ENCODE data around the gene TIMP3.
"Not testable (repeated sequence)": the region's sequence is repeated elsewhere in the genome, so short reads cannot be mapped to it uniquely, and the experiment has no call there.

The TIMP3 gene

DNA sequence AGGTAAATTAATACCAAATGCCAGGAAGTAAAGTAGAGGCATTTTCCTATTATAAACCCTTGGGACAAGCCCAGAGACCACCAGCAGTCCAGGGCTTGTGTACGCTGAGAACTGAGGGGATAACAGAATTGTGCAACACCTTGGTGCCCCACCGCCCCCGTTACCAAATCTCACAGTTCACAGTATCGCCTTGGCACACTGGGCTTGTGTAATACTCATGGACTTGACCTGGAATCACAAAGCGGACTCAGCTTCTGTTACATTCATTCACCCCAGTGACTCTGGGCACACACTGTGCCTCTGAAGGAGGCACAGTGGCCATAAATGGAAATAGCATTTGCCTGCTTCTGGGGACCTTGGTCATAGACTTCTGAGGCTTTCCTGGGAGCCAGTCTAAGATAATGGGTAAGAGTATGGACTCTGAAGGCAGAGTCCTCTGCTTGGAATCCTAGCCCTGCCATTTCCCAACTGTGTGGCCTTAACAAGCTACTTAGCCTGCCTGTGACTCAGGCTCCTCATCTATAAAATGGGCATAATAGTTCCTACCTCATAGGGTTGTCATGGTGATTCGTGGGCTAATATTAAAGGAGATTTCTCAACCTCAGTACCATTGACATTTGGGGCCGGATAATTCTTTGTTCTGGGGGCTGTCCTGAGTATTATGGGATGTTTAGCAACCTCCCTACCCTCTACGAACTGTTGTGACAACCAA is 53.7 kb downstream of the TIMP3 start:
- DNase-seq (ENCODE audit: low spot score): no peak

DNA sequence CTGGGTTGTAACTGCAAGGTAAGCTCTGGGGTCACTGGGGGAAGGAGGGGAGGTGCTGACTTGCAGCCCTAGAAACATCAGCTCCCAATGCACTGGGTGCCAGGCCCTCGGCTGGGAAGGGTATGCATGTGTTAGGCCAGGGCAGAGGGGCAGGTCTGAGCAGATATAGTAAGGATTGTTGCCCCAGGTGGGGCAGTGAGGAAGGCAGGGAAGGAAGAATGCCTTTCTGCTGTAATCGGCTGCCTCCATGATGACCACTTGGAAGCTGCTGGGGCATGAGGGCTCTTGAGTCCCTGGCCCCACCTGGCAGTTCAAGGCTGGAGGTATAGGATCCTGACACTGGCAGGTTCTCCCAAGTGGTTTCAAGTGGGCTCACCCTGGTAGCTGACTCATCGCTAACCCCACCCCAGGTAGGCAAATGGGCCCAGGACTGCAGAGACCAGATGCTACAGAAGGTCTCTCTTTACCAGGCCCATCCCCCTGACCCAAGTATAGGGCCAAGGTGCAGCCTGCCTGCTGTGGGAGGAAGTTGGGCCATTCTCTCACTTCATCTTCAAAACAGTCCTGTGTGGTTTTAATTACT is 56.7 kb downstream of the TIMP3 start:
- no peak for DNase-seq (ENCODE audit: low spot score)

DNA sequence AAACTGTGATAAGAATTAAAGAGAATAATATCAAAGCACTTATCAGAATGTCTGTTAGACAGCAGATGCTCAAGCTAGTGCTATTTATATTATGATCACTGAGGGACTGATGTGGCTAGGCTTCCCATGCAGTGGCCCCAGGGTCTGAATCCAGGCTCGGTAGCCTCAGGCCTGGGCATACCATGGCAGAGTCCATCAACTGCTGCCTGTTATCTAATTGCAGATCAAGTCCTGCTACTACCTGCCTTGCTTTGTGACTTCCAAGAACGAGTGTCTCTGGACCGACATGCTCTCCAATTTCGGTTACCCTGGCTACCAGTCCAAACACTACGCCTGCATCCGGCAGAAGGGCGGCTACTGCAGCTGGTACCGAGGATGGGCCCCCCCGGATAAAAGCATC is 57.5 kb downstream of the TIMP3 start:
- DNase-seq (ENCODE audit: low spot score): no peak

DNA sequence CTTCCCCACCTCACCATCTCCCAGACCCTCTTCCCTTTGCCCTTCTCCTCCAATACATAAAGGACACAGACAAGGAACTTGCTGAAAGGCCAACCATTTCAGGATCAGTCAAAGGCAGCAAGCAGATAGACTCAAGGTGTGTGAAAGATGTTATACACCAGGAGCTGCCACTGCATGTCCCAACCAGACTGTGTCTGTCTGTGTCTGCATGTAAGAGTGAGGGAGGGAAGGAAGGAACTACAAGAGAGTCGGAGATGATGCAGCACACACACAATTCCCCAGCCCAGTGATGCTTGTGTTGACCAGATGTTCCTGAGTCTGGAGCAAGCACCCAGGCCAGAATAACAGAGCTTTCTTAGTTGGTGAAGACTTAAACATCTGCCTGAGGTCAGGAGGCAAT is 58.2 kb downstream of the TIMP3 start:
- no peak for DNase-seq (ENCODE audit: low spot score)

GRCh38 chr22:32861330-32861729 is 59.8 kb downstream of the TIMP3 start:
- DNase-seq (ENCODE audit: low spot score): no peak

DNA sequence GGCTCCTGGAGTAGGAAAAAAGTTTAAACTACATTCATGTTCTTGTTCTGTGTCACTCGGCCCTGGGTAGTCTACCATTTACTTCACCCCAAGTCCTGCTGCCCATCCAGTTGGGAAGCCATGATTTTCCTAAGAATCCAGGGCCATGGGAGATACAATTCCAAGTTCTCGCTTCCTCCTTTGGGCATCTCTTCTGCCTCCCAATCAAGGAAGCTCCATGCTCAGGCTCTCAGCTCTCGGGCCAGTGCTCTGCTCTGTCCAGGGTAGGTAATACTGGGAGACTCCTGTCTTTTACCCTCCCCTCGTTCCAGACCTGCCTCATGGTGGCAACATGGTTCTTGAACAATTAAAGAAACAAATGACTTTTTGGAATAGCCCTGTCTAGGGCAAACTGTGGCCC is 60.6 kb downstream of the TIMP3 start:
- no peak for DNase-seq (ENCODE audit: low spot score)

DNA sequence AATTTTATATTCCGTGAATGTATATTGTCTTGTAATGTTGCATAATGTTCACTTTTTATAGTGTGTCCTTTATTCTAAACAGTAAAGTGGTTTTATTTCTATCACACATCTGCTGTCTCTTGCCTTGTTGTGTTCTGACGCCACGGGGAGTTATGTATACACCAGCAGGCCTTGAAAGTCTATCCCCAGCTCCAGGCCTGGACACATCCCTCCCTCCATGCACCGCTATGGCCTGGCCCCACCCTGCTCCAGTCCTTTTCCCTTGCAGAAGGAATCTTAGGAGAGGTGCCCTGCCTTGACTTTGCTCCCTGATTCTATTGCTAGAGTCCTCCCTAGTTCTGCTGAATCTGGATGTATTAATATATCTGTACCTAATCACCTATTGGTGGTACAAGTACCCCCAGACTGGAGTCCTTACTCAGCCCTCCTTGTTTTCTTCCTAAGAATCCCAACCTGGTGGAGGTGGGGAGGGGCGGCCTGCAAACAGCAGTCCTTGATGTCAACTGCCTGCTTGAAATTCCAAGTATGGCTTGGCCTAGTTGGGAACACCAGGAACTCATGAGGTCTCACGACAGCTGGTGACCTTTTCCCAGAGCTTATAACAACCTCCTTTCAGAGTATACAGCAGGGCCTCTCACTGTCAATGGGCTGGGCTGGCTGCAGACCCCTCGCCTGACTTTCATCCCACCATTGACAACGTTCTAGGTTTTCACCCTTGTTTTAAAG is 61.6 kb downstream of the TIMP3 start:
- no peak for DNase-seq (ENCODE audit: low spot score)

- DNase-seq (ENCODE audit: low spot score): no peak
Observed at GRCh38 chr22:32864041-32864440, 62.5 kb downstream of the TIMP3 start.

DNA sequence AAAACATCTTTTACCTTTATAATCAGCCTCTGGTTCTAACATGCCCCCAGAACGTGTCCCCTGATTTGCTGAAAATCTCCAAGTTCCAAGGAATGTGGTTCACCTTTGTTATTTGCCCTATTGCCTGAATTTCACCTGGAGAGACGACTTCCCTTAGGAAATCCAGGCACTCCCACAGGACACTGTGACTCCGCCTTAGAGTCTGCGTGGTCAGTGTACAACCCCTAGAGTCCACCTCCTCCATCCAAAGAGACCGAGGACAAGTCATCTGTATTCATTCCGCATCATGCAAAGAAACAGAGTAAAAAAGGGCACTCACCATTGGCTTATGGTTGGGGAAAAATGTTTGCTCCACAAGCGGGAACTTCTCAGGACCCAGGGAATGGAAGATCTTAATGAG is 63.1 kb downstream of the TIMP3 start:
- no peak for DNase-seq (ENCODE audit: low spot score)

DNA sequence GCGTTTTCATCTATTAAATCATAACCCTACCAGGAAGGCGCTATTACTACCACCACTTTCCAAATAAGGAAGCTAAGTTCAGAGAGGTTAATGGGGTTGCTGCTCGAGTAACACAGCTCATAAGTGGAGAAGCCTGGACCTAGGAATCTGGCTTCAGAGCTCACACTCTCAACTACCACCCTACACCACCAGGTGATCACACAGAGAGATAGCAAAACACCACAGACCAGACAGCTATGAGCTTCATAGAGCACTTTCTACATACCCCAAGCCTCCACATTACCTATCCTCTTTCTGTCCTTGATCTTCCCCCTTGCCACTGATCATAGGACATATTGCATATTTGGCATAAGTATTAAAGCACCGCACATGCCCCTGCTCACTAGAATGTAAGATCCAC is 65.4 kb downstream of the TIMP3 start:
- no peak for DNase-seq (ENCODE audit: low spot score)

- no peak for DNase-seq (ENCODE audit: low spot score)
Observed at GRCh38 chr22:32868946-32869345, 67.4 kb downstream of the TIMP3 start.

GRCh38 chr22:32870474-32870873 is 69.0 kb downstream of the TIMP3 start:
- DNase-seq (ENCODE audit: low spot score): no peak

DNA sequence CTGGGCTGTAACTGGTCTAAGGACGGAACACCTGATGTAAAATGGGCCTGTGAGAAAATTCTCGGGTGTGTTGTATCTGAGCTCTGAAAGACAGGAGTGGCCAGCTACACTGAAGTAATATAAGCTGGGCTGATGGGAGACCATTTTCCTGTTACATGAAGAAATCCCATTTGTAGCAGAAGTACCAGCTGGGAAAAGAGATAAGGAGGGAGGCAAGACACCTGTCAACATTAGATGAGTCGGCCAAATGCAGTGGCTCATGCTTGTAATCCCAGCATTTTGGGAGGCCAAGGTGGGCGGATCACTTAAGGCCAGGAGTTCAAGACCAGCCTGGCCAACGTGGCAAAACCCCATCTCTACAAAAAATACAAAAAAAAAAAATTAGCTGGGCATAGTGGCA is 72.1 kb downstream of the TIMP3 start:
- not testable (repeated sequence) for DNase-seq (ENCODE audit: low spot score)

- no peak for DNase-seq (ENCODE audit: low spot score)
Observed at GRCh38 chr22:32874385-32874784, 72.9 kb downstream of the TIMP3 start.

DNA sequence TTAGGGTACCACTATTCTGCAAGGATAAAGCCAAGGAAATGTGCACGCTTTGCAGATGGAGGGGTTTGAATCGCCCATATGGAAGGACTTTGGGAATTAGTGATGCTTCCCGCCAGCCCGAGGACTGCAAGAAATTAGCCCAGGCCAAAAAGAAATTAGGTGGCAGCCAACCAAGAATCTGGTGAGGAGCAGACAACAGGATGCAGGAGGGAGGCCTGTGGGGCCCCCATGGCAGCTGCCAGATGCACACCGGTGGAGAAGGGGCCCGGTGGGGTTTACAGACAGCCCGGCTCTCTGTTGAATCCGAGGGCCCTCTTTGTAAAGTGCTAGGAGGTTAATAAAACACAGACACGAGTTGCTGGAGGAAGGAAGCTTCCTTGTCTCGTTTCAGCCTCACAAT is 73.5 kb downstream of the TIMP3 start:
- DNase-seq (ENCODE audit: low spot score): no peak

DNA sequence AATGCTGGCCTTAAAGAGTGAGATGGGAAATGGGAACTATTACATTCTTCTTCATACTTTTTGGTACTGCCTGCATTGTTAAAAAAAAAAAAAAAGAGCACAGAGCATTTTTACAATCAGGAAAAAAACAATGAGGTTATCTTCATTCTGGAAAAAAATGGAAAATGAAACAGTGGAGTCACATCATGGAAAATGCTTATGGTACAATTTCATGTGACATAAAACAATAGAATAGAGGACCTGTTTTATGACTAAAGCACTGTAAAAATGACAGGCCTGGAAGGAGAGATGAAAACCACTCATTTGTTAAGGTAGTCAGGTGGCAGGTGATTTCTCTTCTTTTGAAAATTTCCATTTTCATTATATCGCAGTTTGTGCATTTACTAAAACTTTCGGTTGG is 75.0 kb downstream of the TIMP3 start:
- DNase-seq (ENCODE audit: low spot score): no peak

DNA sequence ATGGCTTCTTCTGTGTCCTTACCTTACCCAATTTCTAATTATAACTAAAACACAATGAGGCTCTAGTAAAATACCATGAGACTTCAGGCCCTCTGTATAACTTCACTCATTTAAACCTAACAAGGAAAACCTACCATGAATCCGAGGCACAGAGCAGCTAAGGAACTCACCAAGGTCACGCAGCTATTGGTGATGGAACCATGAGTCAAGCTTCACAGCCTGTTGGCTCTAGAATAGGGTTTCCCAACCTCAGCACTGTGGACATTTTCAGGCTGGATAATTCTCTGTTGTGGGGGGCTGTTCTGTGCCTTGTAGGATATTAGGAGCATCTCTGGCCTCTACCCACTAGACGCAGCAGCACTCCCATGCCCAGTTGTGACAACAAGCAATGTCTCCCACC is 75.7 kb downstream of the TIMP3 start:
- no peak for DNase-seq (ENCODE audit: low spot score)

- DNase-seq (ENCODE audit: low spot score): no peak
Observed at GRCh38 chr22:32879550-32879949, 78.0 kb downstream of the TIMP3 start.

GRCh38 chr22:32880061-32880460 is 78.6 kb downstream of the TIMP3 start:
- no peak for DNase-seq (ENCODE audit: low spot score)

GRCh38 chr22:32880505-32880892 is 79.0 kb downstream of the TIMP3 start:
- DNase-seq (ENCODE audit: low spot score): no peak

GRCh38 chr22:32880893-32881596 is 79.5 kb downstream of the TIMP3 start:
- no peak for DNase-seq (ENCODE audit: low spot score)

DNA sequence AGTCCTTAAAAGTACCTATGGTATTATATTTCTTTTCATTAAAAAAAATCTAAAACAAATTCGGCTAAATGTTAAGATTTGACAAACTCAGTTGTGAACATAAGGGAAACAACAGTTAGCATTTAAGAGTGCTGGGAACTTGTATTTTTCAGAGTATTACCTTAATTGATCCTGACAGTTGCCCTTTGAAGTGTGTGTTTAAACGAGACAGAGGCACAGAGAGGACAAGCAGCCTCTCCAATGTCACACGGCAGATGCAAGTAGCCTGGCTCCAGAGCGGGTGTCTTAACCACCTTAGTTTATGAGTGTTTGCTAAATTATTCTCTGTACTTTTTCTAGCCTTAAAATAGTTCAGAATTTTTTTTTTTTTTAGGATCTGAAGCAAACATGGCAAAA is 80.9 kb downstream of the TIMP3 start:
- no peak for DNase-seq (ENCODE audit: low spot score)

Measured in GM03348 (cell line).